ENCODE results near the gene SCPEP1.

DNA sequence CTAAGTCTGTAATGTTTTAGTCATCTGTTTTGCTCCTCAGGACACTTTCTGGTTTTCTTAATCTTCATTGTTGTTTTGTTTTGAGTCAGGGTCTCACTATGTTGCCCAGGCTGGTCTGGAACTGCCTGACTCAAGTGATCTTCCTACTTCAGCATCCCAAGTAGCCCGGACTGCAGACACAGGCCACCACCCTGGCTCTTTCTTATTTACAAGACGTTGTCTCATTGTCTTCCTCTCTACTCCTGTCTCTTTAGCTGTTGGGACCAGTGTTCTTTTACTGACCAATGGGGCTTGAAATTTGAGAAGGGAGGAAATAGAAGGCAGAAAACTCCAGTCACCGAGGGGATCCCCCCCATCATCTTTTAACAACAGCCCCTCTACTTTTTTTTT is 1.2 kb downstream of the SCPEP1 start:
- TF ChIP-seq TARDBP (IDR thresholded peaks at IDR 0.05), result no peak
- TF ChIP-seq SP1 (IDR thresholded peaks at IDR 0.05), result no peak
- TF ChIP-seq SUZ12 (IDR thresholded peaks at IDR 0.05), result no peak
- TF ChIP-seq, protein P1, sequence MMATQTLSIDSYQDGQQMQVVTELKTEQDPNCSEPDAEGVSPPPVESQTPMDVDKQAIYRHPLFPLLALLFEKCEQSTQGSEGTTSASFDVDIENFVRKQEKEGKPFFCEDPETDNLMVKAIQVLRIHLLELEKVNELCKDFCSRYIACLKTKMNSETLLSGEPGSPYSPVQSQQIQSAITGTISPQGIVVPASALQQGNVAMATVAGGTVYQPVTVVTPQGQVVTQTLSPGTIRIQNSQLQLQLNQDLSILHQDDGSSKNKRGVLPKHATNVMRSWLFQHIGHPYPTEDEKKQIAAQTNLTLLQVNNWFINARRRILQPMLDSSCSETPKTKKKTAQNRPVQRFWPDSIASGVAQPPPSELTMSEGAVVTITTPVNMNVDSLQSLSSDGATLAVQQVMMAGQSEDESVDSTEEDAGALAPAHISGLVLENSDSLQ (IDR thresholded peaks at IDR 0.05), result no peak
- TF ChIP-seq ELF4 (IDR thresholded peaks at IDR 0.05), result no peak
- TF ChIP-seq NFRKB (IDR thresholded peaks at IDR 0.05), result no peak
- TF ChIP-seq ARNT (IDR thresholded peaks at IDR 0.05), result no peak

Data from HEK293T (cell line).